IMR-90 (cell line): ENCODE results near the gene ATP11A.

ENCODE experiments used
- CEBPB ChIP-seq: IDR thresholded peaks from 2 replicates; pipeline ENCODE4 v1.6.1; 2012; ENCODE audit warnings: low read depth, low read length, improper control_type of control experiment
- CHD1 ChIP-seq: IDR thresholded peaks from 2 replicates; pipeline ENCODE4 v1.6.1; 2012; ENCODE audit warnings: low read depth, low read length, improper control_type of control experiment
- CTCF ChIP-seq: conservative IDR thresholded peaks from 2 replicates; pipeline ENCODE4 v1.5.1; 2012; ENCODE audit warnings: mild to moderate bottlenecking, low read depth, low read length, improper control_type of control experiment
- ELK1 ChIP-seq: fragments of 150-350 bp; IDR thresholded peaks from 2 replicates; pipeline ENCODE4 v1.6.1; 2016; ENCODE audit warnings: low read depth, mild to moderate bottlenecking, low read length, moderate library complexity, borderline replicate concordance
- FOS ChIP-seq: fragments of 150-350 bp; IDR thresholded peaks from 2 replicates; pipeline ENCODE4 v1.6.1; 2016; ENCODE audit warnings: low read depth, low read length
- MAFK ChIP-seq: IDR thresholded peaks from 2 replicates; pipeline ENCODE4 v1.6.1; 2012; ENCODE audit warnings: low read depth, low read length, improper control_type of control experiment
- MAZ ChIP-seq: IDR thresholded peaks from 2 replicates; pipeline ENCODE4 v1.6.1; 2012; ENCODE audit warnings: low read depth, mild to moderate bottlenecking, low read length, improper control_type of control experiment, moderate library complexity, borderline replicate concordance
- MXI1 ChIP-seq: IDR thresholded peaks from 2 replicates; pipeline ENCODE4 v1.6.1; 2012; ENCODE audit warnings: low read depth, mild to moderate bottlenecking, low read length, moderate library complexity, borderline replicate concordance
- POLR2A ChIP-seq: IDR thresholded peaks from 2 replicates; pipeline ENCODE4 v1.6.1; 2012; ENCODE audit warnings: mild to moderate bottlenecking, low read depth, low read length
- RAD21 ChIP-seq: IDR thresholded peaks from 2 replicates; pipeline ENCODE4 v1.6.1; 2012; ENCODE audit warnings: low read length, improper control_type of control experiment
- RCOR1 ChIP-seq: IDR thresholded peaks from 2 replicates; pipeline ENCODE4 v1.6.1; 2012; ENCODE audit warnings: mild to moderate bottlenecking, low read length, improper control_type of control experiment; ENCODE audit not compliant: insufficient replicate concordance
- USF2 ChIP-seq: fragments of 150-350 bp; IDR thresholded peaks from 2 replicates; pipeline ENCODE4 v1.6.1; 2017; ENCODE audit warnings: mild to moderate bottlenecking, antibody characterized with exemption, low read length, low read depth

- no peak for TF ChIP-seq ELK1
- TF ChIP-seq CTCF, result no peak
- no peak for TF ChIP-seq MAFK
- no peak for TF ChIP-seq MXI1
- TF ChIP-seq CEBPB, result no peak
- TF ChIP-seq POLR2A, result no peak
- TF ChIP-seq MAZ, result no peak
- TF ChIP-seq RAD21, result no peak
- TF ChIP-seq CHD1, result no peak
- TF ChIP-seq RCOR1, result no peak
- TF ChIP-seq FOS, result no peak
- TF ChIP-seq USF2, result no peak
These were observed 1.8 kb upstream of the ATP11A start for GRCh38 chr13:112687836-112688559.
